ENCODE data around the gene RPS16.

Gene RPS16

DNA sequence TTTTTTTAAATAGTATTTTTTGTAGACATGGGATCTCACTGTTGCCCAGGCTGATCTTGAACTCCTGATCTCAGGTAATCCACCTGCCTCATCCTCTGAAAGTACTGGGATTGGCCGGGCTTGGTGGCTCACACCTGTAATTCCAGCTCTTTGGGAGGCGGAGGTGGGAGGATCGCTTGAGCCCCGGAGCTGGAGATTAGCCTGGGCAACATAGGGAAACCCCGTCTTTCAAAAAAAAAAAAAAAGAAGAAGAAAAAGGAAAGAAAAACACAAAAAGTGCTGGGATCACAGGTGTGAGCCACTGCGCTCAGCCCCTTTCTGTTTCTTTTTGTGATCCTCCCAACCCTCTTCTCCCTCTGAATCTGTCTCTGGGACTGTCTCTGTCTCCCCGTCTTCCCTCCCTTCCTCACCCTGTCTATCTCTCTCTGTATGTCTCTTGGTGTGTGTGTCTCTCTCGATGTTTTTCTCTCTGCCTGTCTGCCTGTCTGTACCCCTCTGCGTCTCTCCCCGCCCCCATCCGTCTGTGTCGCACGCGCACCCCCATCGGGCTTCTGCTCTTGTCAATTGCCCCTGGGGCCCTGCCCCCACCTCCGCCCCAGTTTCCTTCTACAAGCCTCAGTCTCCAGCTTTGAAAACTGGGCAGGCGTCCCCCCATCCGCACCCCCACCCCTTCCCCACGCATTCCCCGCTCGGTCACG is 29.6 kb downstream of the RPS16 start:
- DNase-seq: no peak

DNA sequence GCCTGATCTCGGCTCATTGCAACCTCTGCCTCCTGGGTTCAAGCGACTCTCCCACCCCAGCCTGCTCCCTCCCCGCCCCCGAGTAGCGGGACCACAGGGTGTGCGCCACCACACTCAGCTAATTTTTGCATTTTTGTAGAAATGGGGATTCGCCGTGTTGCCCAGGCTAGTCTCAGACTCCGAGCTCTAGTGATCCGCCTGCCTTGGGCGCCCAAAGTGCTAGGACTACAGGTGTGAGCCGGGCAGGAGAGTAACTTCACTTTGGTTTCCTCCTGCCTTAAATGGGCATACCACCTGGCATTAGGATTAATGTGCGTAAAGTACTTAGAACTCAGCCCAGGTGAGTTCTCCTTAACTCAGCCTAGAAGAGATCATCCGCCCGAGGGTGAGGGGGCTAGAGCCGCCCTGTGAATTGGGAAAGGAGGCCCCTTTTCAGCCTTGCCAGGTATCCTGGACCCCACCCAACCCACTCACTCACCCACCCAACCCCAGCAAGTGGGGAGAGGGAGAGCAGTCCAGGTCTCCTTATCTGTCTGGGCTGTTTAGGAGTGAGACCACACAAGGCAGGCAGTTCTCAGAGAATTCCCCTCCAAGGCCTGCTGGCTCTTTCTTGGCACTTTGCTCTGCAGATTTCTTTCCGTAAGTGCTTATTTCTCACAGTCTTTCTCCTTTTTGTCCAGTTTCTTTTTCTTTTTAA is 30.3 kb downstream of the RPS16 start:
- DNase-seq: no peak

DNA sequence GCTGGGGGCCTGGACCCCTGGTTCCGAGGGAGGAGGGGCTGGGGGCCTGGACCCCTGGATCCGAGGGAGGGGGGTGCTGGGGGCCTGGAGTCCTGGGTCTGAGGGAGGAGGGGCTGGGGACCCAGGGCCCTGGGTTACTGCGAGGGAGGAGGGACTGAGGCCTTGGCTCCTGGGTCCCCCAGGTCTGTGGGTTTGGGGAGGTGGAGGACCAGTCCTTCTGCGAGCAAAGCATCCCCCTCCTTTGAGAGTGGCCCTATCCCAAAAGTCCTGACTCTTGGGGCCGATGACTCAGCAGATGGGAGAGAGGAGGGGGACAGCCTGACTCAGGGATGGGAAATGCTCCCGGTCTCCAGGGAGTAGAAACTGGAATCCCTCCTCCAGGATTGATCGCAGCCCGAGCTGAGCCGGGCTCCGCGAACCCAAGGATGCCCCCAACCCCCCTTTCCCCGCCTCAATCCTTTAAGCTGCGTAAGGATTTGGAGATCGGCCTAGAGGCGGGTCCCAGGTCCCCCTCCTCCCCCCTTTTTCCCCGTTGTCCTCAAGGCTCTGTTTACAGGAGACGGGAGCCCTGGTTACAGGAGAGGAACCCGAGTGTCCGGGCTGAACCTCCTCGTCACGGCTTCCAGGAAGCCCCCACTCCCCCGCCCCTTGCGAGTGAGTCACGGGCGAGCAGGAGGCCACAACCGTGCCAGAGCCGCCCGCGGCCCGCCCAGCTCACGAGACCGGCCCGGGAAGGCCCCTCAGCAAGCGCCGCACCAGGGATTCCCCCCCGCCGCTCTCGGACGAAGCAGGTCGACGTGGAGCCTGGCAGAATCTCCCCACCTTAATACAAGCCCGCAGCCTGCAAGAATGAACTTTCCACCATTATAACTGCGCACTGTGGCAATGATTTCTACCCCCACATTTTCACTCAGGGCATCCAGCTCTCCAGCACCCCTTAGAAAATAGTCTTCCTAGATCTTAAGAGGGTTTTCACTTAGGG is 32.1 kb downstream of the RPS16 start:
- DNase-seq: peak; percentile 99

DNA sequence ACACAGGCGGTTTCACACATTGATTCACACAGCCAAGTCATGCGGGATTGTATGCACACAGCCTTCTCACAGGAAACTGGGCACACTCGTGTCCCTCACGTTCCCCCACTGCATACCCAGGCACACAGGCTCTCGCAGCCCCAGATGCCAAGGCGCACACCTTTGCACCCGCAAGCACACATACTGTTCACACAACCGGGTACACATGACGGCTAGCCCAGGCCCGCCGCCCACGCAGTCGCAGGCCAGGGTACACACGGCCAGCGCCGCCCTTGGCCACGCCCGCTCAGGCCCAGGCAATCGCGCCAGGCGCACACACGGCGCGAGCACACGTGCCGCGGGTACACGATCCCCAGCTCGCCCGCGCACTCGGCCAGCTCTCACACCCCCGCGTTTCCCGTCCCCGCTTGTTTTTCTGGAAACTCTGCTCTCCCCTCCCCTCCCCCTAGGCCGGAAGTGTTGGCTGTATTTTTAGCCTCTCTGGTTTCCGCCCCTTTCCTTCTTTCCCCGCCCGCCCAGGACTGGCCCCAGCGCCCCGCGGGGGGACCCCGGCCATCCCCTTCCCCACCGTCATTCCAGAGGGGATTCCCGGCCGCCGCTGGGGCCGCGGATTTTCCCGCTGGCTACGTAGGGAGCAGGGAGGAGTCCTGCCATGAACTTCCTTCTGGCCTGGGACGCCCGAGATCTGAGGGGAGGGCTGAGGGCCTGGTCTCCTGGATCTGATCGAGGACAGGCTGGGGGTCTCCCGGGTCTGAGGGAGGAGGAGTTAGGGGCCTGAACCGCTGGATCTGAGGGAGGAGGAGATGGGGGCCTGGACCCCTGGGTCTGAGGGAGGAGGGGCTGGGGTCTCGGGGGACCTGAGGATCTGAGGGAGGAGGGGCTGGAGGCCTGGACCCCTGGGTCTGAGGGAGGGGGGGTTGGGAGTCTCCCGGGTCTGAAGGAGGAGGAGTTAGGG is 33.1 kb downstream of the RPS16 start:
- DNase-seq: peak; percentile 93

DNA sequence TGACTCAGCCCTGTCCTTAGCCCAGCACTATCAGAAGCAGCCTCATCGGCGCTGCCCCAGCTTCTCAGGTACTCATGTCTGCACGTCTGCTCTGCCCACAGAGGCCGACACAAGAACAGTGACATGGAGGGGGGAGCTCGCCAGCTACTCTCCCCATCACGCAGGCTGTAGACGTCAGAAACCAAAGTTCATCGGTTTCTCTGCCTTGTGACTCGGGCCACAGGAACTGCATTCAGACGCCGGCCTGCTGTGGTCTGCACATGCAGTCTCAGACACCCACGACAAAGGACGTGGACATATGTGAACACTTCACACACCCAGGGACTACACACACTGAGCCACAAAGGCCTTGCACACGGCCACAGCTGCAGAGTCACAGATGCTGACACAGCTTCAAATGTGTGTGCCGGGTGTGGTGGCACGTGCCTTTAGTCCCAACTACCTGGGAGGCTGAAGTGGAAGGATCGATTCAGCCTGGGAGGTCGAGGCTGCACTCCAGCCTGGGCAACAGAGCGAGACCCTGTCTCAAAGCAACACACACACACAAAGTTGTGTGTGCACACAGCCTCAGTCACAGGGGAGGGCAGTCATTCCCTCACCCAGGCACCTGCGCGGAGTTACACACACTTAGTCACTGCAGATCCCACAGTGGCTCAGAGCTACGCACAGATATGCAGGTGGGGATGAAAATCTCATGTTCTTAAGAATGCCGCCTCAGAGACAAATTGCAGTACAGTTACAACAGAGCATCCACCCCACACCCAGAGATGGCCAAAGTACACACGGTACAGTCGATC is 34.0 kb downstream of the RPS16 start:
- DNase-seq: peak; percentile 58

DNA sequence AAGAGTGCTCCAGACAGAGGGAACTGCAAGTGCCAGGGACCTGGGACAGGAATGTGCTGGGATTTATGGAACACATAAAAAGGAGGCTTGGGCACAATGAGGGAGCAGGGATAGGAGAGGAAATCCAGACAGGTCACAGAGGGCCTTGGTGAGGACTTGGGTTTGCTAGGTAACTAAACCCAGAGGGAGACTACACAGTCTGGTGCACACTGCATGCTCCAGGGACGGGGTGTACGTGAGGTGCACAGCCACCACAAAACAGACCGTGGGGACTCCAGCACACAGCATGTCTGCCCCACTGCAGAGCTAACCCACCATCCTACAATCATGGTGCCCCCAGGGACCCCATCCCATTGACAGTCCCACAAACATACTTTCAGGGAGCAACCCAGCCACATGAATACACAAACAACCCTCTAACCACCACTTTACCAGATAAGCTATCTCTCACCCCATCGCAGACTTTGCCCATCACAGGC is 34.6 kb downstream of the RPS16 start:
- no peak for DNase-seq

DNA sequence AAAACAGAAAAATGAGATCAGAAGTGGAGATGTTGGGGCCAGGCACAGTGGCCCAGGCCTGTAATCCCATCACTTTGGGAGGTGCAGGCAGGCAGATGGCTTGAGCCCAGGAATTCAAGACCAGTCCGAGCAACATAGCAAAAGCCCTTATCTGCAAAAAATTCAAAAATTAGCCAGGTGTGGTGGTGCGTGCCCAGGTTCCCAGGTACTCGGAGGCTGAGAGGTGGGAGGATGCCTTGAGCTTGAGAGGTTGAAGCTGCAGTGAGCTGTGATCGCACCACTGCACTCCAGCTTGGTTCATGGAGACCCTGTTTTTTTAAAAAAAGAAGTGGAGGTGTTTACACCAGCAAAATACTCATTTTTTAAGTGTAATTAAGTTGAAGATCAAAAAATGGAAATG is 35.7 kb downstream of the RPS16 start:
- no peak for DNase-seq

DNA sequence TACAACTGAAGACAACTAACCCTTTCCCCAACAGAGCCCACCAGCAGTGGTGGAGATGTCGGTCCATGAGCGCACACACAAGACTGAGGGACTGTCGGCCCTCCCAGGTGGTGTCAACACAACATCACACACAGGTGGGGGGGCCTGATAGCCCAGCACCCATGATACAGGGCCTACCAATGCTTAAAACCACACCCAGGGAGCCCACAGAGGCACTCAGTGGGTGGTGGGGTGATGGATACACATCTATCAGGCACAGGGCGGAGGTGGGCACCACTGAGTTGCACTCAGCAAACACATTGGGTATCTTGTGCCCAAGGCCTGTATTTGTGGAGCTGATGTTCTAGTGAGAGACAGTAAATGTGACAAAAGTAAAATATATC is 36.1 kb downstream of the RPS16 start:
- no peak for DNase-seq

DNA sequence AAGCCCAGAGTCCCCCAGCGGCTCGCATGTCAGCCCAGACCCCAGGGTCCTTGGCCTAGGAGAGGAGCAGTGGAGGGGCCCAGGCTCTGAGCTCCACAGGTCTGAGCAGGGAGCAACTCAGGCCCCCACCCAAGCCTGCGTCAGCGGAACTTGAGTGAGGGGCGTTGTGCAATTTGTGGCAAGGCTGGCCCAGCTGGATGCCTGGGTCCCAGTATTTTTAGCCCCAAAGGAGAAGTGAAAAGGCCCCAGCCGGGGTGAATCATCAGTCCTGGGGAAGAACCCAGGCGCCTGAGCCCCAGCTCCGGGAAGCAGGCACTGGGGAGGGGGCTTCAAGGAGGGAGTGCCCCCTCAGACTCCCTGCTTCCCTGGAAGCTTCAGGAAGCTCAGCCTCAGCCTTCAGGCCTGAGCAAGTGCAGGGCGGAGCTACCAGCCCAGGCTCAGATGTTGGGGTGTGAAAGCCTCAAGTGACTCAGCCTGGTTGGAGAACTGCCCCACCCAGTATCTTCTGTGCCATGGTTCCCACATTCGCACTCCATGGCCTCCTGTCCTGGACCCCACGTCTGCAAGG is 37.4 kb downstream of the RPS16 start:
- peak; percentile 86 for DNase-seq

DNA sequence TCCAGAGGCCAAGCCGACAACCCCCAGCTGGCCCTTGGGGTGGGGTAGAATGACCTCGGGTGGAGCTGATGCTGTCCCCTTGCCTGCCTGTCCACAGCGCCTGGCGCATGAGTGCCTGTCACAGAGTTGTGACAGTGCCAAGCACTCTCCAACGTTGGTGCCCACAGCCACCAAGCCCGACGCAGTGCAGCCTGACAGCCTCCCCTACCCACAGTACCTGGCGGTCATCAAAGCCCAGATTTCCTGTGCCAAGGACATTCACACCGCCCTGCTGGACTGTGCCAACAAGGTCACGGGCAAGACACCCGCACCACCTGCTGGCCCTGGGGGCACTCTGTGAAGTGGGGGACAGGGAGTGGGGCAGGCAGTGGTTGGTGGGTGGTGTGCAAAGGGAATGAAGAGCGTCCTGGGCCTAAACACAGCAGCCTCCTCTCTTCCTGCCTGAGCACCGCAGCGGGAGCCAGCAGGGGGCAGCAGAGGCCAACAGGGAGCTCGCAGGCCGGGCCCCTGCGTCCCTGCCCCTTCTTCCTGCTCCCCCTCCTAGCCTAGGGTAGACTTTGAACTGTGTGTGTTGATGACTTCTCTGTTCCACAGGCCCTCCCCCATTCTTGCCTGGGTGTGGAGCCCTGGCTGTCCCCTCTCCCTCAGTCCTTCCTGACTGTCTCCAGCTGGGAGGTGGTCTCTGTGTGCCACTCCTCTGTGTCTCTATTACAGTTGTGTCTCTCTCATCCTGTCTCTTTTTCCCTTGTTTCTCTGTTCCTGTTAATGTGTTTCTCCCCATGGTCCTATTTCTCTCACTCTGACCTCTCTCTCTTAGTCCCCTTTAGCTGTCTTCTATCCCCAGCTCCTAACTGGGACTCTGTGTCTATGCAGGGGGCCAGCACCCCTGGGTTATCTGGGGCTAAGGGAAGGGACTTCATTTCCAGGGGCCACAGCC is 38.1 kb downstream of the RPS16 start:
- DNase-seq: peak; percentile 82

DNA sequence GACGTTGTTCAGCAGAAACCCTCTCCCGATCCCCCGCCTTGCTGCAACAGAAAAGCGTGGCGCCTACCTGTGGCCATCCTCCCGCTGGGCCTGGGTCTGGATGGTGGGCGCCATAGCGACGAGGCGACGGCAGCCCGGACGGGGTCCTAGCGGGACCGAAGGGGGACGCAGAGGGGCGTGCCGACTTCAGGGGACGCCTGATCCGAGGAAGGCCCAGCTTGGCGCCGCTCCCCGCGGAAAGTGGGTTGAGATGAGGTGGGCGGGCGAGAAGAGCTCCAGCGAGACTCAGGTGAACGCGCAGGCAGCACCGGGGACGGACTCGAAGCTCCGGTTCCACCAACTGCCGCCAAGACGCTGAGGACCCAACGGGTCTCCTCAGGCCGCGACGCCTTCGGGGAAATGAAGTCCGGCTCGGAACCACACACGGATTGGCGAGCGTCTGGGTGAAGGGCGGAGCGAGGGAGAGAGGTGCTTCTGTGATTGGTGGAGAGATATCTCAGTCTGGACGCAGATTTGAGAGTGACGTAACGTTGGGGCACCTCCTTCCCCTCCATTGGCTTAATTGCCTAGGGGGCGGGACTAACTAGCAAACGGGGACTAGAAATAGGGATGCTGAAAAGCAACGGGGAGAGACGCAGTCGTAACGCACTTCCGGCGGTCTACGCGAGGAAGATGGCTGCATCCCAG is 44.9 kb downstream of the RPS16 start, which contains the start of the genes MED29 and PAF1:
Gene MED29, plus strand, starts transcription at position 628 of the 687 bp plus-strand sequence. Its CDS starts 45 bp downstream, at position 673.
Gene PAF1, minus strand, starts transcription at position 356 of the 687 bp plus-strand sequence. Its CDS starts 242 bp downstream, at position 114.
- peak; percentile 100 for DNase-seq

DNA sequence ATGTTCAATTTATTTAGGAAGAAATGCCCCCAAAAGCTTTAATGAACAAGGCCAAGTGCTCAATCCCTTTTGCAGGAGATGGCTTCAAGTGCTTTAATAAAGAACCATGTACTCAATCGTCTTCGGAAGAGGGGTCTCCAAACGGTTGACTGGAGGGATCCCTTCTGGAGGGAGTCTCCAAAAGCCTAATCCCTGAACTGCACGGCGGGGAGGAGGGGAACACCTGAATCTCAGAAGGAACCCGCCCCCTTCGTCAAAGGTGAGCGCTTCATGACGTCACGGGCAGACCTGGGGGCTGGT is 45.3 kb downstream of the RPS16 start:
- no peak for DNase-seq

DNA sequence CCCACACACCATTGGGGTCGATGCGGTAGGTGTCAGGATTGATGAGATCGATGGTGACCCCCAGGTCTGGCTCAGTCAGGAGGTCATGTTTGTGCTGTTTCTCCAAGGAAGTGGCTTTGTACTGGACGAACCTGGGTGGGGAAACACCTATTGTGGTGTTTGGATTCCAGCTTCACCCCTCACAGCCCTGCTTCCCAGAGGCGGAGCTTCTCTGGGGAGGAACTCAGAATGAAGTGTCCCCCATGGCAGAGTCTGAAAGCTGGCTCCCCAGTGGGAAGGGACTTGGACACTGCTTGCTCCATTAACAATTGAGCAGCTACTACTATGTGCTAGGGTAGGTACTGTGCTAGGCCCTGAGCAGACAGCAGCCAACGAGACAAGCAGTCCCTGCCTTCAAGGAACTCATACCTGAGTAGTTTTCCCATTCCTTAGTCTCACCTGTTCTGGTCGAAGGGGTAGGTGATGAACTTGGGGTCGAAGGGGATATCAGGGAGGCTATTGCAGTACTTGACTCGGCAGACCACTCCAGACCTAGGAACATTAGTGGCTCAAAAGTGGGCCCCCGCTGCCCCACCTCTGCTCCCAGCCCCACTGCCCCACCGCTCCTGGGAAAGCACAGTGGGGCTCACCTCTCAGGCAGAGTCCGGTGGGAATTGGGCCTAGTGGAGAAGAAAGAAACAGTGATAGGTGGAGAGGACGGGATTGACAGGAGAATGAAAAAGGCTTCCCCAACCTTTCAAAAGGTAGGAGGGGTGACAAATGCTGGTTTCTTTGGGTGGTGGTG is 45.9 kb downstream of the RPS16 start:
- no peak for DNase-seq

DNA sequence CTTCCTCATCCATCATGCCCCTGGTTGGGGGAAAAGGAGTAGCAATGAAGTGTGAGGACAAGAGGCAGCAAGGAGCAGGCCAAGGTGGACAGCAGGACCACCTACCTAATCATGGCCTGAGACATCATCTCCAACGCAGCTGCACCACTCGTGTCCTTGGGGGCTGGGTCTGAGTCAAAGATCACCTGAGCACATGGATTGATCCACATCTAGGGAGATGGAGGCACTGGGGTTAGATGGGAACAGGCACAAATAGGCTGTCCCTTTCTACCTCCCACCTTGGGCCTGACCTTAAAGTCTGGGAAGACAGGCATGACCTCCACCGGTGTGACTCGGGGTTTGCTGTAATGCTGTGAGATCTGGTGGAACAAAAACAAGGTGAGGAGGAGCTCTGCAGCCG is 47.1 kb downstream of the RPS16 start:
- no peak for DNase-seq

DNA sequence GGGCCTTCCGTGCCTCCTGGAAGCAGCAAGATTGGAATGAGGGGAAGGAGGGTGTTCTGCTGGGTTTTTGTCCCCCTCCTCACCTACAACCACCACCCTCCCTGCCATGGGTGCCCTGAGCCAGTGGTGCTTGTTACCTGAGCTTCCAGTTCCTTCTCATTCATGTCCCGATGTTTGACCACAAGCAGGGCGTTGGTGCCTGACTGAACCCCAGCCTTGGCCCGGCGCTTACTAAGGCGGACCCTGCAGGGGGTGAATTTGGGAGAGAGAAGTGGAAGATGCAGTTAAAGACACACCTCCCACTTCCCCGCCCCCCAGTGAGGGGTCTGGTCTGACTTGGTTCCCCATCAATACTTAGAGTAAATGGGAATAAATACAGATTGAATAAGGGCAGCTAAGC is 49.2 kb downstream of the RPS16 start:
- DNase-seq: no peak

DNA sequence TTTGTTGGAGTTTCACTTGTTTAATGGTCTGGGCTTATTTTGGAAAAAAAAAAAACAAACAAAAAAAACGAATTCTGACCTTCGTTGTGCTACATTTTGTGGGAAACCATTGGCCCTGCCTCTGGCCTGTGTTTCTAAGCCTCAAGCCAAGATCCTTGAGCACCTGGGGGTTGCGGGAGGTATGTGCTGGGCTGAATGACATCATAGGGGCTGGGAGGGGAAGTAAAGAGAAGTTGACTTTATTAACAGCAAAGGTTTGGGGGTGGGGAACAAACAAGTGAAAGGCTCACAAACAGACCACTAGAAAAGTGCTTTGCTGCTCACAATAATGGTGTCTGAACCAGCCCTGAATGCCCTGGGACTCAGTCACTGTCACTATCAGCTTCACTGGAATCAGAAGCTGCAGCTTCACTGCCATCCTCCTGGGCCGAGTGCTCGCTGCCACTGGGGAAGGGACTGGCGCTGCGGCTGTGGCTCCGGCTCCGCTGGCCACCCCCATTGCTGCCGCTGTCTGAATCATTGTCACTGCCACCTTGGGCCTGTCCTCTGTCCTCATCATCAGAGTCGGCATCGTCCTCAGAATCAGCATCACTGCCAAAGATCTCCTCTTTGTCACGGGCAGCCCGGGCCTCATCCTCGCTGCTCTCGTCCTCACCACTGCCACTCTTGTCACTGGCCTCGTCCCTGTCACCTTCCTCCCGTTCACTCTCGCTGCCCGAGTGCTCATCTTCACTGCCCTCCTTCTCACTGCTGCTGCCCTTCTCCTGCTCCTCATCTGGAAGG is 49.9 kb downstream of the RPS16 start:
- no peak for DNase-seq

DNA sequence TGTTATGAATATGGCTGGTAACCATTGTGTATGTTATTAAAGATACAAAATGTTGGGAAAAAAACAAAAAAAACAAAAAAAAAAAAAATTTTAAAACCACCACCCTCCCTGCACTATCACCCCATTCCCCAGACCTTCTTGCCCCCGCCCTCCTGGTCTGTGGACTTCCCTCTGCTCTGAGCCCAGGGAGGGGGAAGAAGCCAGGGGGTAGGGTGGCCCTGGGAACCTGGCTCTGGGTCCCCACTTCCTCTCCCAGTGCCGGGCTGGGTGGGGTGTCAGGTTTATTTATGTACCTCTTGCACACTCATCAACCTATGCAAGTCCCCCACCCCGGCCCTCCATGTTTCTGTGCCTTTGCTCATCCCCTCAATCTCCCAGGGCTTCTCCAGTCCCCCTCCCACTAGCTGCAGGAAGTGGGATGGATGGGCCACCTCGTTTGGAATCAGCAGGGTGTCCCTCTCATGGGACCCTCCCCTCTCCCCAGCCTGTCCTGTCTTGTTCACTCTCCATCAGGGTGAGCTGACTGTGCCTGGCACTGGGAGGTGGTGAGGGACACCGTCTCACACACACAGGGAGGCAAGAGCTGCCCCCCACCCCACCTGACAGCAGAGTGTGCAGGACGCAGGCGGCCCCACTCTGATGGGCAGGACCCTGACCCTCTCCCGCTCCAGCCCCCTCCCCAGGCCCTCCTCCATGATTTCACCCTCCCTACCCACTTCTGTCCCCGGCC is 50.7 kb downstream of the RPS16 start:
- no peak for DNase-seq
